Endometrium (tissue), 2 donors: ENCODE data around the gene KLHL24.
"Not testable (repeated sequence)": the region's sequence is repeated elsewhere in the genome, so short reads cannot be mapped to it uniquely, and the experiment has no call there.

Source experiments
- FAIRE-seq: peaks from 2 replicates; lab custom pipeline; 2012; peaks lifted over from hg19 to GRCh38; lab: Jason Lieb, UNC
- donor health status: control.
- donor health status: control.

Gene KLHL24

GRCh38 chr3:183636221-183637105 lies 1.0 kb downstream of the KLHL24 start:
- FAIRE-seq = peak; percentile 80

GRCh38 chr3:183637106-183637486 lies 1.7 kb downstream of the KLHL24 start:
- peak; percentile 72 for FAIRE-seq

- not testable (repeated sequence) for FAIRE-seq
Observed at GRCh38 chr3:183637633-183638032, 2.2 kb downstream of the KLHL24 start.

DNA sequence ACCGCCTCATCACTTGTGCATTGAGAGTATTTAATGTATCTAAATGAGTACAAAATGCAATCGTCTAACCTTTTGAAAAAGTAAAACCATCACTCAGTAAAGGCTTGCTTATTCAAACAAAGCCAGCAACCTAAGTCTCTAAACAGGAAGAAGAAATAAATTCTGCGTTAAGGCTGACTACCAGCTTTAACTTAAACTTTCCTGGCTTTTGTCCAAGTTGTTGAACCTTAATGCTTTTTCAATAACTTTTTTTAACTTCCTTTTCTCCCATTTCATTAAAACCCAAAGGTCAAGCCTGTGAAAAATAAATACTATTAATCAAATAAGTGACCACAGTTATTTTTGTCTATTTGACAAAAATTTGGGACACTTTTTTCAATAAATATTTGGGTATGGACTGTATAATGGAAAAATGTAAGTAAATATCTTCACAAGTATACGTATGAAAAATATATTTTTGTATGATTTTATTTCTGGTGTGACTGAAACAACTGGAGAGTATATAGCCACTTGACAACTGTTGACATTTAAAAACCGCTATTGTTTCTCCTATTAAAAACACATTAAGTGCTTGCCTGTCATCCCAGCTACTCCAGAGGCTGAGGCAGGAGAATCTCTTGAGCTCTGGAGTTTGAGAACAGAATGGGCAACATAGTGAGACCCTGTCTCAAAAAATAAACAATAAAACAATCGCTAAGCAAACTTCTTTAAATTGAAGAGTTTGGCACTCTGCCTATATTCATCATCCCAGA lies 2.9 kb downstream of the KLHL24 start:
- peak; percentile 50 for FAIRE-seq

GRCh38 chr3:183640635-183641034 lies 5.2 kb downstream of the KLHL24 start:
- not testable (repeated sequence) for FAIRE-seq

- no peak for FAIRE-seq
Observed at GRCh38 chr3:183641882-183642281, 6.5 kb downstream of the KLHL24 start.

GRCh38 chr3:183644244-183644643 lies 8.8 kb downstream of the KLHL24 start:
- no peak for FAIRE-seq

- FAIRE-seq = no peak
Observed at GRCh38 chr3:183645254-183645653, 9.8 kb downstream of the KLHL24 start.

DNA sequence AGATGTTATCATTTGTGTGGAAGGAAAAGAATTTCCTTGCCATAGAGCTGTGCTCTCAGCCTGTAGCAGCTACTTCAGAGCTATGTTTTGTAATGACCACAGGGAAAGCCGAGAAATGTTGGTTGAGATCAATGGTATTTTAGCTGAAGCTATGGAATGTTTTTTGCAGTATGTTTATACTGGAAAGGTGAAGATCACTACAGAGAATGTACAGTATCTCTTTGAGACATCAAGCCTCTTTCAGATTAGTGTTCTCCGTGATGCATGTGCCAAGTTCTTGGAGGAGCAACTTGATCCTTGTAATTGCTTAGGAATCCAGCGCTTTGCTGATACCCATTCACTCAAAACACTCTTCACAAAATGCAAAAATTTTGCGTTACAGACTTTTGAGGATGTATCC lies 15.1 kb downstream of the KLHL24 start:
- FAIRE-seq = no peak

- no peak for FAIRE-seq
Observed at GRCh38 chr3:183653209-183654064, 18.0 kb downstream of the KLHL24 start.

GRCh38 chr3:183654727-183655126 lies 19.3 kb downstream of the KLHL24 start:
- no peak for FAIRE-seq

- no peak for FAIRE-seq
Observed at GRCh38 chr3:183662099-183662498, 26.7 kb downstream of the KLHL24 start.

GRCh38 chr3:183664913-183665381 lies 29.5 kb downstream of the KLHL24 start:
- FAIRE-seq = no peak

- FAIRE-seq = no peak
Observed at GRCh38 chr3:183680061-183680460, 44.6 kb downstream of the KLHL24 start.

GRCh38 chr3:183687705-183688104 lies 52.3 kb downstream of the KLHL24 start:
- FAIRE-seq = no peak

- FAIRE-seq = no peak
Observed at GRCh38 chr3:183688874-183689273, 53.5 kb downstream of the KLHL24 start.

DNA sequence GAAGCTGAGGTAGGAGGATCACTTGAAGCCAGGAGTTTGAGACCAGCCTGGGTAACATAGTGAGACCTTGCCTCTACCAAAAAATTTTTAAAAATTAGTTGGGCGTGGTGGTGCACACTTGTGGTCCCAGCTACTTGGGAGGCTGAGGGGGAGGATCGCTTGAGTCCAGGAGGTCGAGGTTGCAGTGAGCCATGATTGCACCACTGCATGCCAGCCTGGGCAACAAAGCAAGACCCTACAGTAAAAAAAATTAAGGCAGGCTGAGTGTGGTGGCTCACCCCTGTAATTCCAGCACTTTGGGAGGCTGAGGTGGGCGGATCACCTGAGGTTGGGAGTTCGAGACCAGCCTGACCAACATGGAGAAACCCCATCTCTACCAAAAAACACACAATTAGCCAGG lies 54.2 kb downstream of the KLHL24 start:
- not testable (repeated sequence) for FAIRE-seq

- no peak for FAIRE-seq
Observed at GRCh38 chr3:183690402-183690995, 55.1 kb downstream of the KLHL24 start.

- FAIRE-seq = no peak
Observed at GRCh38 chr3:183692436-183692835, 57.0 kb downstream of the KLHL24 start.

GRCh38 chr3:183695569-183696364 lies 60.3 kb downstream of the KLHL24 start:
- FAIRE-seq = no peak

DNA sequence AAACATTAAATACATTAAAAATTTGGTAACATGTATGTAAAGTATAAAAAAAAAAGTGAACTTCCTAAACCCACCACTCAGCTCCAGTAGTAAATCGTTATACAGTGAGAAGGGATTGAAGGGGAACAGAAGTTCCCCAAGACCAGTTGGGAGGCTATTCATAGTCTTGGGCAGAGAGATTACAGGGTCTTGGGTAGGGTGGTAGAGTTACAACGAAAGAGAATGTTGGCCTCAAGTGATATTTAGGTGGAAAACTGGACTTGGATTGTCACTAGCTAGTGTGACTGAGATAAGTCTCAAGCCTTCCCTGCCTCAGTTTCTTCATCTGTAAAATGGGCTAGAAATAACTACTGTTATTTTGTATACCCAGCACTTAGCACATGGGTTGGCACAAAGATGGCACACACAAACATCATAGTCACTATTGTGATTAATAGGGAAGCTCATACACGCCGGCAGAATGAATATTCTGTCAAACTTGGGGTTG lies 61.7 kb downstream of the KLHL24 start:
- FAIRE-seq = no peak
